ENCODE measurements around the gene KCNJ6. TPM values are rescaled to one million over a fixed set of nuclear protein-coding genes. Genes with fewer than 3 reads are reported as not detected.

Gene KCNJ6
- total RNA-seq, 1 experiment from 2014 or later: not detected

DNA sequence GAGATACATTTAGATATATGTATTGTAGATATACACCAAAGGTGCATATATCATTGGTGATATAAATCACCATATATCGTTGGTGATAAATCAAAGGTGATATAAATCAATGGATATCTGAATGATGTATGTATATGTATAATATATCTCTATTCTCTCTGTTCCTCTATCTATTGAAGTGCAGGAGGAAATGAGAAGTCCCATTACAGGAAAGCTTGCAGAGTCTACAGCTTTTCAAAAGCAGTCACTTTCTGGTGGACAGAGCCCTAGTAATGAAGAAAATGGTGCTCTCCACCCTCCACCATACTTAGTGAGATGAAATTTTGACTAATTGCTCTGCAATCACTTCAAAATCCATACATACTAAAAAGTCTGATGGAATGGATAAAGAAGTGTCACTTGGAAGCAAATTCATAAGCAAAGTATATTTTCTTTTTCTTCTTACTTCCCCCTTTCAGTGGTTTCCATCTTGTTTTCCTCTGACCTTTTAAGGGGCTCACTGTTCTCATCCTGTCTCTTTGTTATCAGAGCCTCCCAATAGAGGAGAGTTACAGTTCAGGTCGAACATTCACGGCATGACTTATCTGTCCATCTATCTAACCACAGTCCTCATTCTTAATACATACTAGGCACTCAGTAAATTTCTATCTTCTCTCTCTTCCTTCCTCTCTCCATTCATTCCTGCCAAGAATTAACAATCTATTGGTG lies 227.2 kb downstream of the KCNJ6 start:
- Mint-ChIP-seq H3K4me3 (ENCODE audit: unreplicated experiment) (no peak overlapping the region), H3K9me3 (ENCODE audit: unreplicated experiment) (no peaks in the 10 kb centered on the region), H3K36me3 (ENCODE audit: insufficient read depth, unreplicated experiment) (no peaks in the 10 kb centered on the region), H3K27ac (ENCODE audit: unreplicated experiment) (no peak overlapping the region), H3K27me3 (ENCODE audit: insufficient read depth, unreplicated experiment) (peaks cover 3% of the 10 kb centered on the region), H3K4me1 (ENCODE audit: low read depth, unreplicated experiment) (peaks cover 7% of the 10 kb centered on the region)
- no peaks in the 10 kb centered on the region for H3K4me1 ChIP-seq
- DNase-seq: no peak
- H3K27me3 ChIP-seq (replicated peaks; ENCODE audit: control insufficient read depth, insufficient read depth, low read length): no peaks in the 10 kb centered on the region
- no peak overlapping the region for H3K4me3 ChIP-seq (ENCODE audit: low read depth, low read length)
- CTCF ChIA-PET: no interaction called here
- no peaks in the 10 kb centered on the region for H3K36me3 ChIP-seq (ENCODE audit: control insufficient read depth, insufficient read depth, low read length)
- no peak for TF ChIP-seq CTCF (IDR thresholded peaks at IDR 0.05; ENCODE audit: insufficient read depth in 1 of 2, low read depth in 1 of 2, low read length in 1 of 2, severe bottlenecking in 1 of 2, unreplicated experiment in 1 of 2)
- no TSS peak for BruUV-seq (replicated peaks)
- POLR2A ChIA-PET: no interaction called here
- no peaks in the 10 kb centered on the region for H3K9me3 ChIP-seq
- intact Hi-C loops (cut with micrococcal nuclease; ENCODE audit: unreplicated experiment): no loop called here

DNA sequence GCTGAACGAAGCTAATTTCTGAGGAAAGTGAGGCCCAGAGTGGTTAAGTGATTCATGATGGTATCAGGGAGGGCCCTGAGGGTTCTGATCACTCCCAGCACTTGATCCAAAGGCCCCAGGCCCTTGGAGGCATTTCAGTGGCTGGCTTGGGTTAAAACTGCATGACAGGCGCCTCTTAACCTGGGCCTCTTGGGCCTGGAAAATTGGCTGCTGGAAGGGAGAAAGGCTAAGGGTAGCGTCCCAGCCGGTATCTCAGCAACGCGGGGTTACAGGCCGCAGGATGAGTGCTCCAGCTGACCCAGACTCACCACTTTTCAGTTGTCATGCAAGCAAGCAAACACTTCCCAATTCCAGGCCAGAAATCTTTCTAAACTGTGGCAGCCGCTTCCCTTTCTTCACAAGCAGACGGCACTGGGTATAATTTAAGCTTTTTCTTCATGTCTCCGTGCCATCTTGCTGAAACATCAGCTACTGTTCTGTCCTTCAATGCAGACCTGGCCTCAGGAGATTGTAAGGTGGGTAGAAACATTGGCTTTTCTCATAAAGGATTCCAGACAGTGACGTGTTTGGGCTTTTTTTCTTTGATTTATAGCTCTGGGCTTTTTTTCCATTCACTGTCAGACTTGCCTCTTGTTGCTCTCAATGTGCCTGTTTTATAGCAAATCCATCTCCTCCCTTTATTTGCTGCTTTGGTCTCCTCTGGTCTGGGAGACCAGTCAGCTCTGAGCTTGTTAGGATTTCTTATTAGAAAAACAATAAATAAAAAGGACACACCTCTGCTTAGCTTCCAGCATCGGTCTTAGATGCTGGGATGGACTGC lies 229.1 kb downstream of the KCNJ6 start:
- BruUV-seq (replicated peaks): no TSS peak
- ChIA-PET CTCF (interaction anchor here (2.1 kb wide), 1 partner anchor 14 kb away, joined by 5 read pairs; no protein-coding TSS in a partner anchor), POLR2A (interaction anchor here (0.7 kb wide), 1 partner anchor 1368 kb away, joined by 3 read pairs; no protein-coding TSS in a partner anchor)
- peaks cover 3% of the 10 kb centered on the region for H3K27me3 Mint-ChIP-seq (ENCODE audit: insufficient read depth, unreplicated experiment)
- intact Hi-C loops (cut with micrococcal nuclease; ENCODE audit: unreplicated experiment): no loop called here
- Histone ChIP-seq H3K27me3 (replicated peaks; ENCODE audit: control insufficient read depth, insufficient read depth, low read length) (no peaks in the 10 kb centered on the region), H3K4me3 (ENCODE audit: low read depth, low read length) (no peak overlapping the region), H3K9me3 (no peaks in the 10 kb centered on the region), H3K36me3 (ENCODE audit: control insufficient read depth, insufficient read depth, low read length) (no peaks in the 10 kb centered on the region), H3K4me1 (no peaks in the 10 kb centered on the region)
- peaks cover 7% of the 10 kb centered on the region for H3K4me1 Mint-ChIP-seq (ENCODE audit: low read depth, unreplicated experiment)
- no peak overlapping the region for H3K27ac Mint-ChIP-seq (ENCODE audit: unreplicated experiment)
- no peaks in the 10 kb centered on the region for H3K9me3 Mint-ChIP-seq (ENCODE audit: unreplicated experiment)
- no peak for DNase-seq
- no peak for TF ChIP-seq CTCF (IDR thresholded peaks at IDR 0.05; ENCODE audit: insufficient read depth in 1 of 2, low read depth in 1 of 2, low read length in 1 of 2, severe bottlenecking in 1 of 2, unreplicated experiment in 1 of 2)
- H3K4me3 Mint-ChIP-seq (ENCODE audit: unreplicated experiment): no peak overlapping the region
- no peaks in the 10 kb centered on the region for H3K36me3 Mint-ChIP-seq (ENCODE audit: insufficient read depth, unreplicated experiment)

GRCh38 chr21:37684547-37684946 lies 231.7 kb downstream of the KCNJ6 start:
- TF ChIP-seq CTCF (IDR thresholded peaks at IDR 0.05; ENCODE audit: insufficient read depth in 1 of 2, low read depth in 1 of 2, low read length in 1 of 2, severe bottlenecking in 1 of 2, unreplicated experiment in 1 of 2): no peak
- no peak overlapping the region for H3K4me3 Mint-ChIP-seq (ENCODE audit: unreplicated experiment)
- H3K4me1 Mint-ChIP-seq (ENCODE audit: low read depth, unreplicated experiment): peaks cover 7% of the 10 kb centered on the region
- no peaks in the 10 kb centered on the region for H3K4me1 ChIP-seq
- H3K27me3 ChIP-seq (replicated peaks; ENCODE audit: control insufficient read depth, insufficient read depth, low read length): no peaks in the 10 kb centered on the region
- H3K4me3 ChIP-seq (ENCODE audit: low read depth, low read length): no peak overlapping the region
- DNase-seq: no peak
- H3K36me3 Mint-ChIP-seq (ENCODE audit: insufficient read depth, unreplicated experiment): no peaks in the 10 kb centered on the region
- no peaks in the 10 kb centered on the region for H3K9me3 ChIP-seq
- intact Hi-C loops (cut with micrococcal nuclease; ENCODE audit: unreplicated experiment): no loop called here
- peaks cover 3% of the 10 kb centered on the region for H3K27me3 Mint-ChIP-seq (ENCODE audit: insufficient read depth, unreplicated experiment)
- POLR2A ChIA-PET: no interaction called here
- BruUV-seq (replicated peaks): no TSS peak
- H3K36me3 ChIP-seq (ENCODE audit: control insufficient read depth, insufficient read depth, low read length): no peaks in the 10 kb centered on the region
- CTCF ChIA-PET: no interaction called here
- H3K9me3 Mint-ChIP-seq (ENCODE audit: unreplicated experiment): no peaks in the 10 kb centered on the region
- no peak overlapping the region for H3K27ac Mint-ChIP-seq (ENCODE audit: unreplicated experiment)

All from Caco-2 (cell line).